ENCODE results near the gene TMC1.

The TMC1 gene

DNA sequence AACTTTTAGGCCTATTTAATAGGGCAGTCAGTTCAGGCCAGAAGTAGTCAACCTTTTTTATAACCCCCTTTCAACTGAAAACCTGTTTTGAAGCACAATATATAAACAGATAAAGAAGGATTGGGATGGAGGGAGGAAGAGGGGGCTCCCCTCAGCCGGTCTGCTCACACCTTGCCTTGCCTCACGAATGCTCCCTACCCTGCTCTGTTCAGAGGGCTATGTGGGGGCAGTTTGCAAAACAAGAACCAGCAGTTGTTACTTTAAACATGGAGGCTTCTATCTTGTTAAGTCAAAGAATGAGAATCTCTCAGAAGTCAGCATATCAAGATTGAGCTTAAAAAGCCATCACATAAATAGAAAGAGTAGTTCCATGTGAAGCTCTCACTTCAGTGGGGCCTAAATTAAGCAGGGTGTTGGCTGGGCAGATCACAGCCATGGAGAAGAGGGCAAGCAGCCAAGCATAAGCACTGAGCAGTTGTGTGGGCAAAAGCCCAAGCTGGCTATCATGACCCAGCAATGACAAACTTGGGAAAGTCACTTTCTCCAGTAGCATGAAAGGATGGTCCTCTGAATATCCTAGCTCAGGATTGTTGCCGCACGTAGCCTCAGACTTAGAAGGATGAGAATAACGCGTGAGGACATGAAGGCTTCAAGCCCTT, 360.8 kb downstream of the TMC1 start:
- TF ChIP-seq, protein P1, sequence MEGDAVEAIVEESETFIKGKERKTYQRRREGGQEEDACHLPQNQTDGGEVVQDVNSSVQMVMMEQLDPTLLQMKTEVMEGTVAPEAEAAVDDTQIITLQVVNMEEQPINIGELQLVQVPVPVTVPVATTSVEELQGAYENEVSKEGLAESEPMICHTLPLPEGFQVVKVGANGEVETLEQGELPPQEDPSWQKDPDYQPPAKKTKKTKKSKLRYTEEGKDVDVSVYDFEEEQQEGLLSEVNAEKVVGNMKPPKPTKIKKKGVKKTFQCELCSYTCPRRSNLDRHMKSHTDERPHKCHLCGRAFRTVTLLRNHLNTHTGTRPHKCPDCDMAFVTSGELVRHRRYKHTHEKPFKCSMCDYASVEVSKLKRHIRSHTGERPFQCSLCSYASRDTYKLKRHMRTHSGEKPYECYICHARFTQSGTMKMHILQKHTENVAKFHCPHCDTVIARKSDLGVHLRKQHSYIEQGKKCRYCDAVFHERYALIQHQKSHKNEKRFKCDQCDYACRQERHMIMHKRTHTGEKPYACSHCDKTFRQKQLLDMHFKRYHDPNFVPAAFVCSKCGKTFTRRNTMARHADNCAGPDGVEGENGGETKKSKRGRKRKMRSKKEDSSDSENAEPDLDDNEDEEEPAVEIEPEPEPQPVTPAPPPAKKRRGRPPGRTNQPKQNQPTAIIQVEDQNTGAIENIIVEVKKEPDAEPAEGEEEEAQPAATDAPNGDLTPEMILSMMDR (conservative IDR thresholded peaks at IDR 0.05; ENCODE audit: low read depth, low read length): no peak
- no peak overlapping the region for H3K4me3 ChIP-seq (ENCODE audit: low read length)
- DNase-seq (ENCODE audit: low read depth): no peak

DNA sequence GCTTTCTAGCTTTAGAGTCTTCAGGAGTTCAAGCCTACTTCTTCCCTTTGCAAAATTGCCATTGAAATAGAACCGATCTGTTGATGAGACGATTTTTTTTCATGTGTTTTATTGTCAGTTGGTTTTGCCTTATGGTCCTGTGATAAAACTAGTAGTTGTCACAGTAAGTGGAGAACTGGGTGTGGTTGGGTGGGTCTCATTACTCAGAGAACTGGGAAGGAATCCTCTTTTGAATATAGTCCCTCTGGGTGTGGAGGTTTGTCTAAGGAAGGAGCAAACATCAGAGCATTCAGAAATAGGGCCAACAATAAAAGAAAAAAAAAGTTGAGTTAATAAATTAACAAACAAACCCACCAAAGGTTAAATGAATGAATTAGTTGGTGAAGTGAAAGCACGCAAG, 362.5 kb downstream of the TMC1 start:
- no peak for DNase-seq (ENCODE audit: low read depth)
- TF ChIP-seq, protein P1 (conservative IDR thresholded peaks at IDR 0.05; ENCODE audit: low read depth, low read length): no peak
- H3K4me3 ChIP-seq (ENCODE audit: low read length): no peak overlapping the region

DNA sequence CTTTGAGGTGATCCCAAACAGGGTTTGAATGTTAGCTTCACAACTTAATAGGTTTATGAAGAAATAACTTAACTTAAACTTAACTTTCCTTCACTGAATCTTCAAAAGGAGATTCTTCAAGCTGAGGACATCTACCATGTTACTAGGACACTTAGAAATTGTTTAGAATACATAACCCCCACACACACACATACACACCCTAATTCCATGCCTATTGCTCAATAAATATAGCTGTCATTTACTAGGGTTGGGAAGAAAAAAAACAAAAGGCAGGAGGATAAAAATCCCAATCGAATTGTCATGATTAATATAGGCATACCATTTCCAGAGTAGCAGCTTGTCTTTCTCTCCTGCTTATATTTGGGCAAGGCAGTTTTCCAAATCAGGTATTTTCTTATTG, 363.1 kb downstream of the TMC1 start:
- H3K4me3 ChIP-seq (ENCODE audit: low read length): no peak overlapping the region
- TF ChIP-seq, protein P1 (conservative IDR thresholded peaks at IDR 0.05; ENCODE audit: low read depth, low read length): no peak
- no peak for DNase-seq (ENCODE audit: low read depth)

Data from retinal pigment epithelial cell (primary cell).